HG03520 (cell line): ENCODE results near the gene PIEZO2.
A peak's percentile ranks its signal among the peaks of the same experiment; 100 is the strongest.
"Not testable (repeated sequence)": the region's sequence is repeated elsewhere in the genome, so short reads cannot be mapped to it uniquely, and the experiment has no call there.

Source experiments
- ATAC-seq: cut with Tn5 transposase; IDR thresholded peaks from one replicate; pipeline ENCODE4 v1.9.1; 2021; ENCODE audit warnings: mild to moderate bottlenecking, moderate library complexity; ENCODE audit not compliant: unreplicated experiment

Gene PIEZO2

DNA sequence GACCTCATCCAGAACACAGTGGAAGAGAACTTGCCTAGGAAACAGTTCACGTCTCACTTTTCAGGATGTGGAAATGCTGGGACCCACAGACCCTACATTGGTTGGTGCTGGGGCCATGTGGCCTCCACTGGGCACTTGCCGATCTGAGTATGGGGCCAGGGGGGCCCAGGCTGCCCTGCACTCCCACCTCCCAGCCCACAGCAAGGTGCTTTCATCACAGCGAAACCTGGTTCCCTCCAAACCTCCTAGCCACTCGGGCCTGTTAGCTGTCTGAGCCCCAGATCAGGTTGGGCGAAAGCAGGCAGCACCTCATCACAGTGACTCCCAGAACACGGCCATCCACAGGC, 510.9 kb downstream of the PIEZO2 start:
- not testable (repeated sequence) for ATAC-seq

DNA sequence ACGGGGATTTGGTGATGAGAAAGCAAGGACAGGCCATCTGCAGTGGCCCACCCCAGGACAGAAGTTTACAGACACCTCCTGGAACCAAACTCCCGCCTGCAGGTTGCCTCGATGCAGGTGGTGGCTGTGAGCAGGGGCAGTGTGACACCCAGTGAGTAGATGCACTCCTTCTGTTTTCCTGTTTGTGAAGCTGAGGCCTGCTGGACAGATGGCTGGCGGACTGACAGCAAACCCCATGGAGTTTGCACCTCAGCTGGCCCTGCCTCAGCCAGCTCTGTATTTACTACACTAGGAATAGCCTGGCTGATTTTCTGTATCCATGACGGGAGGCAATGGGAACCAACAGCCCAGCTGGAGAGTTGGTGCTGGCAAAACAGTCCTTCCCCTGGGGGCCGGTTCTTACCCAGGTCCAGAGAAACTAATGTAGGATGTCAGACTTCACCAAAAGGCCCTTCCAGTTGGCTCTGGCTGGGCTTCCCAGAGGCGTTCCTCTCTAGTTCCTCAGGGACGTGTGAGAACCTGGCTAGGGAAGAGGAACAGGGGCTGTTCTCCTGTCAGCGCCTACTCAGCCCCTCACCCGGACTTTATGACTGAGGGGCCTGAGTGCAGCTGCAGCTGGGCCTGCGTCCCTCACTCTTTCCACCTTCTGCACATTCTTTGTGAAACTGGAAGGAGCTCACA, 511.4 kb downstream of the PIEZO2 start:
- ATAC-seq = not testable (repeated sequence)

GRCh38 chr18:10629076-10629475, 520.3 kb downstream of the PIEZO2 start:
- ATAC-seq = peak; percentile 98

GRCh38 chr18:10626606-10627213, 522.7 kb downstream of the PIEZO2 start:
- not testable (repeated sequence) for ATAC-seq

GRCh38 chr18:10623606-10624005, 525.8 kb downstream of the PIEZO2 start:
- ATAC-seq = not testable (repeated sequence)

DNA sequence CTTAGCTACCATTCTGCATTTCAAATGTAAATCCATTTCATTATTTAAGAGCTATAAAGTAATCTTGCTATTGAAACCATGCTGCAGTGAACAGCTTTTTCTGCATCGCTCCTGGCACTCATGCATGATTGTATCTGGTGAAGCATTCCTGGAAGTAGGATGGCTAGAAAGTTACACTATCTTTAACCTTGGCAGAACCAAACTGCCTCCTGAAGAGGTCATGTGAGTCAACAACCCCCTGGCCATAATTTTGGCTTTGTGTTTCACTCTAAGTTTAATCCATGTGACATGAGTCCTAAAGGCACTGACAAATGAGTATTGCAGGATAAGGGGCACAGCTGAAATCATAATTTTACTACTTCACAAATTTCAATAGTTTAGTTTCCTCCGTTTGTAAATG, 526.4 kb downstream of the PIEZO2 start:
- ATAC-seq = not testable (repeated sequence)

- ATAC-seq = not testable (repeated sequence)
Observed at GRCh38 chr18:10620670-10621329, 528.6 kb downstream of the PIEZO2 start.
